Neural progenitor cell (in vitro differentiated cells): ENCODE measurements around the gene PDSS1. TPM values are rescaled to one million over a fixed set of nuclear protein-coding genes. Genes with fewer than 3 reads are reported as not detected.

Experiments
- DNase-seq: peaks from one replicate; pipeline ENCODE4 v3.0.0-alpha.2; 2016; ENCODE audit warnings: low spot score
- H2AFZ ChIP-seq: fragments of 200-600 bp; sonication (generic); replicated peaks from 2 replicates; pipeline ENCODE4 v1.6.1; 2016; ENCODE audit warnings: antibody characterized with exemption
- H3F3A ChIP-seq: fragments of 200-600 bp; sonication (generic); 2 replicates; pipeline ENCODE4 v1.6.1; 2016; ENCODE audit warnings: antibody characterized with exemption, low read depth
- H3K27ac ChIP-seq: fragments of 200-600 bp; sonication (generic); 2 replicates; pipeline ENCODE4 v1.5.1; 2016; ENCODE audit warnings: mild to moderate bottlenecking
- H3K27me3 ChIP-seq: fragments of 200-600 bp; sonication (generic); 2 replicates; pipeline ENCODE4 v1.6.1; 2016; ENCODE audit warnings: mild to moderate bottlenecking, moderate library complexity
- H3K36me3 ChIP-seq: fragments of 200-600 bp; sonication (generic); 2 replicates; pipeline ENCODE4 v1.5.1; 2016
- H3K4me1 ChIP-seq: fragments of 200-600 bp; sonication (generic); 2 replicates; pipeline ENCODE4 v1.6.1; 2016; ENCODE audit warnings: mixed run types
- H3K4me2 ChIP-seq: fragments of 200-600 bp; sonication (generic); 2 replicates; pipeline ENCODE4 v1.6.1; 2016
- H3K4me3 ChIP-seq: fragments of 200-600 bp; sonication (generic); 2 replicates; pipeline ENCODE4 v1.5.1; 2016
- H3K79me2 ChIP-seq: fragments of 200-600 bp; sonication (generic); 2 replicates; pipeline ENCODE4 v1.6.1; 2016; ENCODE audit warnings: low read depth
- H3K9ac ChIP-seq: fragments of 200-600 bp; sonication (generic); 2 replicates; pipeline ENCODE4 v1.6.1; 2016
- H3K9me3 ChIP-seq: fragments of 200-600 bp; sonication (generic); 2 replicates; pipeline ENCODE4 v1.5.1; 2016; ENCODE audit warnings: low read depth
- H4K20me1 ChIP-seq: fragments of 200-600 bp; sonication (generic); 2 replicates; pipeline ENCODE4 v1.6.1; 2016; ENCODE audit warnings: low read depth
- H3K27ac Mint-ChIP-seq: 3 replicates; pipeline ENCODE4 v1.8.0; 2021; ENCODE audit warnings: mixed read lengths
- H3K27me3 Mint-ChIP-seq: 2 replicates; pipeline ENCODE4 v1.8.0; 2022; ENCODE audit warnings: low read depth, mild to moderate bottlenecking, inconsistent platforms, moderate library complexity, mixed read lengths; ENCODE audit not compliant: insufficient read depth
- H3K36me3 Mint-ChIP-seq: 3 replicates; pipeline ENCODE4 v1.8.0; 2021; ENCODE audit warnings: mixed read lengths
- H3K4me1 Mint-ChIP-seq: 3 replicates; pipeline ENCODE4 v1.8.0; 2021; ENCODE audit warnings: mixed read lengths
- H3K4me3 Mint-ChIP-seq: 3 replicates; pipeline ENCODE4 v1.8.0; 2021; ENCODE audit warnings: mild to moderate bottlenecking, moderate library complexity, mixed read lengths
- H3K9me3 Mint-ChIP-seq: 3 replicates; pipeline ENCODE4 v1.8.0; 2020; ENCODE audit warnings: mixed read lengths
- CTCF ChIP-seq: fragments of 200-600 bp; sonication (generic); IDR thresholded peaks from 2 replicates; pipeline ENCODE4 v1.5.1; 2017; ENCODE audit warnings: antibody characterized with exemption, mild to moderate bottlenecking
- EZH2 ChIP-seq: fragments of 200-600 bp; sonication (generic); IDR thresholded peaks from 2 replicates; pipeline ENCODE4 v1.6.1; 2017; ENCODE audit warnings: antibody characterized with exemption, mild to moderate bottlenecking, moderate library complexity
- EZH2phosphoT487 ChIP-seq: fragments of 200-600 bp; sonication (generic); IDR thresholded peaks from 2 replicates; pipeline ENCODE4 v1.6.1; 2017; ENCODE audit warnings: antibody characterized with exemption
- total RNA-seq: library from RNA; depleted of rRNA; stranded (reverse); fragments of >200 nt; gene quantifications from 2 replicates; pipeline ENCODE4 v1.2.3, GENCODE V29; 2015; ENCODE audit warnings: low replicate concordance

The PDSS1 gene
- total RNA-seq, 1 donor from 2014 or later, result 17.2 TPM

- Histone ChIP-seq H2AFZ (no peak overlapping the region), H4K20me1 (no peaks in the 10 kb centered on the region), H3K4me2 (no peak overlapping the region), H3K4me3 (no peak overlapping the region), H3K79me2 (no peaks in the 10 kb centered on the region), H3K9ac (no peak overlapping the region), H3K4me1 (no peaks in the 10 kb centered on the region), H3F3A (no peaks in the 10 kb centered on the region), H3K27ac (no peak overlapping the region), H3K27me3 (no peaks in the 10 kb centered on the region), H3K9me3 (no peaks in the 10 kb centered on the region), H3K36me3 (no peaks in the 10 kb centered on the region)
- DNase-seq, result no peak
- TF ChIP-seq CTCF (no peak), EZH2 (no peak), EZH2phosphoT487 (no peak)
- Mint-ChIP-seq H3K27ac (no peak overlapping the region), H3K36me3 (no peaks in the 10 kb centered on the region), H3K27me3 (peaks cover 2% of the 10 kb centered on the region), H3K4me3 (no peak overlapping the region), H3K4me1 (peaks cover 5% of the 10 kb centered on the region), H3K9me3 (no peaks in the 10 kb centered on the region)
Observed at GRCh38 chr10:26653004-26653403, 44.5 kb upstream of the PDSS1 start.

GRCh38 chr10:26655746-26656145 lies 41.8 kb upstream of the PDSS1 start:
- no peak overlapping the region for H3K4me2 ChIP-seq
- Mint-ChIP-seq H3K9me3 (no peaks in the 10 kb centered on the region), H3K27ac (no peak overlapping the region), H3K4me3 (no peak overlapping the region), H3K27me3 (peaks cover 2% of the 10 kb centered on the region), H3K4me1 (peaks cover 5% of the 10 kb centered on the region), H3K36me3 (no peaks in the 10 kb centered on the region)
- H3K36me3 ChIP-seq, result no peaks in the 10 kb centered on the region
- no peak overlapping the region for H3K27ac ChIP-seq
- H3K9me3 ChIP-seq, result no peaks in the 10 kb centered on the region
- H3K27me3 ChIP-seq, result no peaks in the 10 kb centered on the region
- DNase-seq, result no peak
- TF ChIP-seq EZH2phosphoT487 (no peak), EZH2 (no peak), CTCF (no peak)
- no peaks in the 10 kb centered on the region for H4K20me1 ChIP-seq
- no peaks in the 10 kb centered on the region for H3K79me2 ChIP-seq
- no peak overlapping the region for H2AFZ ChIP-seq
- H3F3A ChIP-seq, result no peaks in the 10 kb centered on the region
- H3K4me3 ChIP-seq, result no peak overlapping the region
- H3K4me1 ChIP-seq, result no peaks in the 10 kb centered on the region
- H3K9ac ChIP-seq, result no peak overlapping the region

- TF ChIP-seq EZH2phosphoT487, result no peak
- TF ChIP-seq EZH2, result no peak
- TF ChIP-seq CTCF, result no peak
- no peak overlapping the region for H3K27ac Mint-ChIP-seq
- no peaks in the 10 kb centered on the region for H3K9me3 Mint-ChIP-seq
- H3K27ac ChIP-seq, result no peak overlapping the region
- H3F3A ChIP-seq, result no peaks in the 10 kb centered on the region
- no peak overlapping the region for H3K4me3 Mint-ChIP-seq
- no peak overlapping the region for H3K4me2 ChIP-seq
- H3K36me3 ChIP-seq, result no peaks in the 10 kb centered on the region
- no peaks in the 10 kb centered on the region for H3K79me2 ChIP-seq
- H4K20me1 ChIP-seq, result no peaks in the 10 kb centered on the region
- no peak overlapping the region for H3K9ac ChIP-seq
- no peak overlapping the region for H2AFZ ChIP-seq
- H3K27me3 Mint-ChIP-seq, result peaks cover 3% of the 10 kb centered on the region
- H3K4me3 ChIP-seq, result no peak overlapping the region
- no peaks in the 10 kb centered on the region for H3K9me3 ChIP-seq
- no peaks in the 10 kb centered on the region for H3K27me3 ChIP-seq
- H3K4me1 Mint-ChIP-seq, result no peaks in the 10 kb centered on the region
- no peaks in the 10 kb centered on the region for H3K4me1 ChIP-seq
- H3K36me3 Mint-ChIP-seq, result no peaks in the 10 kb centered on the region
- no peak for DNase-seq
Observed at GRCh38 chr10:26662864-26663263, 34.6 kb upstream of the PDSS1 start.
